Bronchial smooth muscle cell (primary cell): ENCODE measurements around the gene DNAAF8. TPM values are rescaled to one million over a fixed set of nuclear protein-coding genes. Genes with fewer than 3 reads are reported as not detected.

ENCODE experiments used
- total RNA-seq: library from RNA; depleted of rRNA; stranded (reverse); fragments of >200 nt; gene quantifications from 2 replicates; pipeline ENCODE4 v1.2.1, GENCODE V29; 2014

The DNAAF8 gene
- 0.63 and 0.94 TPM in 2 replicates for total RNA-seq

GRCh38 chr16:4734063-4734729 is at the start of gene DNAAF8, which contains the start of gene ANKS3:
DNAAF8 (plus strand) TSS chr16:4734537; CDS start chr16:4736515, 1,978 bp downstream.
ANKS3 (minus strand) TSS chr16:4734271; CDS start chr16:4730149, 4,122 bp downstream.

GRCh38 chr16:4693296-4693955 is 40.9 kb upstream of the DNAAF8 start, which contains the start of gene NUDT16L1:
NUDT16L1 (plus strand) TSS chr16:4693562; CDS start chr16:4693727, 165 bp downstream.

GRCh38 chr16:4766875-4767628 is 32.7 kb downstream of the DNAAF8 start, which contains the start of gene ZNF500:
ZNF500 (minus strand) TSS chr16:4767162; CDS start chr16:4765978, 1,184 bp downstream.

GRCh38 chr16:4787627-4788482 is 53.5 kb downstream of the DNAAF8 start, which contains the start of gene SEPTIN12:
SEPTIN12 (minus strand) TSS chr16:4788345; CDS start chr16:4787645, 700 bp downstream.

GRCh38 chr16:4795181-4795827 is 61.0 kb downstream of the DNAAF8 start, which contains the start of gene SMIM22:
SMIM22 (plus strand) TSS chr16:4795369; CDS start chr16:4795735, 366 bp downstream.

Other genes with a start within 250 kb of the DNAAF8 start
- gene CDIP1, start 195.8 kb upstream of the DNAAF8 start, total RNA-seq, result 6.4 and 9.6 TPM in 2 replicates
- gene C16orf96, start 178.2 kb upstream of the DNAAF8 start, total RNA-seq, result under 0.01 TPM in 2 replicates
- gene UBALD1, start 119.6 kb upstream of the DNAAF8 start, total RNA-seq, result 3.3 and 3.9 TPM in 2 replicates
- gene MGRN1, start 109.7 kb upstream of the DNAAF8 start, total RNA-seq, result 20.3 and 21.6 TPM in 2 replicates
- gene NUDT16L1, start 41.0 kb upstream of the DNAAF8 start, total RNA-seq, result 22.7 and 23.6 TPM in 2 replicates
- gene ANKS3, start 266 bp upstream of the DNAAF8 start, total RNA-seq, result 19.4 and 29.6 TPM in 2 replicates
- 4.7 and 5.2 TPM in 2 replicates for gene ZNF500, start 32.6 kb downstream of the DNAAF8 start, total RNA-seq
- gene SEPTIN12, start 53.8 kb downstream of the DNAAF8 start, total RNA-seq, result not detected in 2 replicates
- gene SMIM22, start 60.8 kb downstream of the DNAAF8 start, total RNA-seq, result not detected in 2 replicates
- 14.9 and 18.3 TPM in 2 replicates for gene ROGDI, start 68.1 kb downstream of the DNAAF8 start, total RNA-seq
- gene GLYR1, start 112.8 kb downstream of the DNAAF8 start, total RNA-seq, result 31.2 and 33.7 TPM in 2 replicates
- gene UBN1, start 112.9 kb downstream of the DNAAF8 start, total RNA-seq, result 12.8 and 15.2 TPM in 2 replicates
- gene PPL, start 202.6 kb downstream of the DNAAF8 start, total RNA-seq, result 33.4 and 46.3 TPM in 2 replicates
- gene SEC14L5, start 223.8 kb downstream of the DNAAF8 start, total RNA-seq, result 0.32 and 0.94 TPM in 2 replicates